Measurements from ENCODE around the gene RHBDL3. TPM values are rescaled to one million over a fixed set of nuclear protein-coding genes. Genes with fewer than 3 reads are reported as not detected.
A peak's percentile ranks its signal among the peaks of the same experiment; 100 is the strongest.
"Not testable (repeated sequence)": the region's sequence is repeated elsewhere in the genome, so short reads cannot be mapped to it uniquely, and the experiment has no call there.

The RHBDL3 gene
- polyA plus RNA-seq, 2 donors = 0.29 to 0.58 TPM

- not testable (repeated sequence) for H3K27me3 ChIP-seq (ENCODE audit: control insufficient read depth in 1 of 2, insufficient read depth in 2 of 2, low read length in 2 of 2); H3K4me3 ChIP-seq (ENCODE audit: low read depth in 1 of 2, low read length in 2 of 2); H3K36me3 ChIP-seq (ENCODE audit: control insufficient read depth in 2 of 2, insufficient read depth in 2 of 2, low read length in 1 of 2); H3K4me1 ChIP-seq (ENCODE audit: control insufficient read depth in 2 of 2, insufficient read depth in 2 of 2, low read length in 1 of 2); H3K9me3 ChIP-seq (ENCODE audit: control insufficient read depth in 2 of 2, insufficient read depth in 1 of 2, low read depth in 1 of 2, low read length in 1 of 2); H3K27ac ChIP-seq (ENCODE audit: low read depth in 2 of 2, low read length in 1 of 2)
- WGBS, 2 donors = 93 to 94% methylated on average over 5 of the region's 5 CpGs
These were observed 51.0 kb downstream of the RHBDL3 start for GRCh38 chr17:32316653-32317052.

GRCh38 chr17:32317353-32317752 lies 51.7 kb downstream of the RHBDL3 start:
- H3K4me1 ChIP-seq (ENCODE audit: control insufficient read depth in 2 of 2, insufficient read depth in 2 of 2, low read length in 1 of 2) = peaks cover 0 to 5% of the 10 kb centered on the region in 2 donors
- H3K27me3 ChIP-seq (ENCODE audit: control insufficient read depth in 1 of 2, insufficient read depth in 2 of 2, low read length in 2 of 2) = no peaks in the 10 kb centered on the region
- WGBS, 2 donors = 76 to 84% methylated on average over 4 of the region's 4 CpGs

GRCh38 chr17:32318071-32318470 lies 52.4 kb downstream of the RHBDL3 start:
- H3K27ac ChIP-seq (ENCODE audit: low read depth in 2 of 2, low read length in 1 of 2) = no peak overlapping the region
- H3K36me3 ChIP-seq (ENCODE audit: control insufficient read depth in 2 of 2, insufficient read depth in 2 of 2, low read length in 1 of 2) = no peaks in the 10 kb centered on the region
- H3K4me1 ChIP-seq (ENCODE audit: control insufficient read depth in 2 of 2, insufficient read depth in 2 of 2, low read length in 1 of 2) = peaks cover 0 to 5% of the 10 kb centered on the region in 2 donors
- H3K9me3 ChIP-seq (ENCODE audit: control insufficient read depth in 2 of 2, insufficient read depth in 1 of 2, low read depth in 1 of 2, low read length in 1 of 2) = no peaks in the 10 kb centered on the region
- no peak overlapping the region for H3K4me3 ChIP-seq (ENCODE audit: low read depth in 1 of 2, low read length in 2 of 2)
- H3K27me3 ChIP-seq (ENCODE audit: control insufficient read depth in 1 of 2, insufficient read depth in 2 of 2, low read length in 2 of 2) = no peaks in the 10 kb centered on the region
- 91 to 95% methylated on average over 8 of the region's 8 CpGs for WGBS, 2 donors

More at GRCh38 chr17:32317353-32317752, 51.7 kb downstream of the RHBDL3 start:
- Histone ChIP-seq H3K4me3 (ENCODE audit: low read depth in 1 of 2, low read length in 2 of 2) (no peak overlapping the region), H3K9me3 (ENCODE audit: control insufficient read depth in 2 of 2, insufficient read depth in 1 of 2, low read depth in 1 of 2, low read length in 1 of 2) (no peaks in the 10 kb centered on the region), H3K27ac (ENCODE audit: low read depth in 2 of 2, low read length in 1 of 2) (no peak overlapping the region), H3K36me3 (ENCODE audit: control insufficient read depth in 2 of 2, insufficient read depth in 2 of 2, low read length in 1 of 2) (no peaks in the 10 kb centered on the region)

- H3K27ac ChIP-seq (ENCODE audit: low read depth in 2 of 2, low read length in 1 of 2) = no peak overlapping the region
- H3K36me3 ChIP-seq (ENCODE audit: control insufficient read depth in 2 of 2, insufficient read depth in 2 of 2, low read length in 1 of 2) = no peaks in the 10 kb centered on the region
- WGBS, 2 donors = 18 to 23% methylated on average over 5 of the region's 5 CpGs
- H3K27me3 ChIP-seq (ENCODE audit: control insufficient read depth in 1 of 2, insufficient read depth in 2 of 2, low read length in 2 of 2) = no peaks in the 10 kb centered on the region
- peaks cover 0 to 5% of the 10 kb centered on the region in 2 donors for H3K4me1 ChIP-seq (ENCODE audit: control insufficient read depth in 2 of 2, insufficient read depth in 2 of 2, low read length in 1 of 2)
- no peak overlapping the region for H3K4me3 ChIP-seq (ENCODE audit: low read depth in 1 of 2, low read length in 2 of 2)
- no peaks in the 10 kb centered on the region for H3K9me3 ChIP-seq (ENCODE audit: control insufficient read depth in 2 of 2, insufficient read depth in 1 of 2, low read depth in 1 of 2, low read length in 1 of 2)
These were observed 53.9 kb downstream of the RHBDL3 start for GRCh38 chr17:32319548-32319905.

- H3K27me3 ChIP-seq (ENCODE audit: control insufficient read depth in 1 of 2, insufficient read depth in 2 of 2, low read length in 2 of 2); H3K4me1 ChIP-seq (ENCODE audit: control insufficient read depth in 2 of 2, insufficient read depth in 2 of 2, low read length in 1 of 2); H3K4me3 ChIP-seq (ENCODE audit: low read depth in 1 of 2, low read length in 2 of 2); H3K27ac ChIP-seq (ENCODE audit: low read depth in 2 of 2, low read length in 1 of 2); H3K9me3 ChIP-seq (ENCODE audit: control insufficient read depth in 2 of 2, insufficient read depth in 1 of 2, low read depth in 1 of 2, low read length in 1 of 2); H3K36me3 ChIP-seq (ENCODE audit: control insufficient read depth in 2 of 2, insufficient read depth in 2 of 2, low read length in 1 of 2): not testable (repeated sequence)
- WGBS, 2 donors = 87 to 90% methylated on average over 6 of the region's 6 CpGs
These were observed 54.4 kb downstream of the RHBDL3 start for GRCh38 chr17:32320080-32320479.

- Histone ChIP-seq H3K27ac (ENCODE audit: low read depth in 2 of 2, low read length in 1 of 2) (no peak overlapping the region), H3K27me3 (ENCODE audit: control insufficient read depth in 1 of 2, insufficient read depth in 2 of 2, low read length in 2 of 2) (no peaks in the 10 kb centered on the region), H3K9me3 (ENCODE audit: control insufficient read depth in 2 of 2, insufficient read depth in 1 of 2, low read depth in 1 of 2, low read length in 1 of 2) (no peaks in the 10 kb centered on the region), H3K4me1 (ENCODE audit: control insufficient read depth in 2 of 2, insufficient read depth in 2 of 2, low read length in 1 of 2) (peaks cover 0 to 5% of the 10 kb centered on the region in 2 donors), H3K36me3 (ENCODE audit: control insufficient read depth in 2 of 2, insufficient read depth in 2 of 2, low read length in 1 of 2) (no peaks in the 10 kb centered on the region), H3K4me3 (ENCODE audit: low read depth in 1 of 2, low read length in 2 of 2) (no peak overlapping the region)
- 92 to 96% methylated on average over 15 of the region's 15 CpGs for WGBS, 2 donors
These were observed 55.2 kb downstream of the RHBDL3 start for GRCh38 chr17:32320847-32321246.

- 82 to 93% methylated on average over 10 of the region's 10 CpGs for WGBS, 2 donors
- Histone ChIP-seq H3K36me3 (ENCODE audit: control insufficient read depth in 2 of 2, insufficient read depth in 2 of 2, low read length in 1 of 2) (no peaks in the 10 kb centered on the region), H3K27ac (ENCODE audit: low read depth in 2 of 2, low read length in 1 of 2) (no peak overlapping the region), H3K4me1 (ENCODE audit: control insufficient read depth in 2 of 2, insufficient read depth in 2 of 2, low read length in 1 of 2) (peaks cover 0 to 5% of the 10 kb centered on the region in 2 donors), H3K4me3 (ENCODE audit: low read depth in 1 of 2, low read length in 2 of 2) (no peak overlapping the region), H3K9me3 (ENCODE audit: control insufficient read depth in 2 of 2, insufficient read depth in 1 of 2, low read depth in 1 of 2, low read length in 1 of 2) (no peaks in the 10 kb centered on the region), H3K27me3 (ENCODE audit: control insufficient read depth in 1 of 2, insufficient read depth in 2 of 2, low read length in 2 of 2) (no peaks in the 10 kb centered on the region)
These were observed 57.4 kb downstream of the RHBDL3 start for GRCh38 chr17:32323046-32323445.

GRCh38 chr17:32323811-32324491 lies 58.3 kb downstream of the RHBDL3 start:
- H3K36me3 ChIP-seq (ENCODE audit: control insufficient read depth in 2 of 2, insufficient read depth in 2 of 2, low read length in 1 of 2) = no peaks in the 10 kb centered on the region
- H3K9me3 ChIP-seq (ENCODE audit: control insufficient read depth in 2 of 2, insufficient read depth in 1 of 2, low read depth in 1 of 2, low read length in 1 of 2) = no peaks in the 10 kb centered on the region
- H3K27me3 ChIP-seq (ENCODE audit: control insufficient read depth in 1 of 2, insufficient read depth in 2 of 2, low read length in 2 of 2) = no peaks in the 10 kb centered on the region
- peaks cover 0 to 5% of the 10 kb centered on the region in 2 donors for H3K4me1 ChIP-seq (ENCODE audit: control insufficient read depth in 2 of 2, insufficient read depth in 2 of 2, low read length in 1 of 2)
- peak overlapping the region in 1 of 2 donors; percentile 18 for H3K4me3 ChIP-seq (ENCODE audit: low read depth in 1 of 2, low read length in 2 of 2)
- WGBS, 2 donors = 24 to 36% methylated on average over 11 of the region's 11 CpGs
- no peak overlapping the region for H3K27ac ChIP-seq (ENCODE audit: low read depth in 2 of 2, low read length in 1 of 2)

GRCh38 chr17:32327911-32328310 lies 62.3 kb downstream of the RHBDL3 start:
- WGBS, 2 donors = 89 to 100% methylated on average over 1 of the region's 1 CpG
- no peaks in the 10 kb centered on the region for H3K36me3 ChIP-seq (ENCODE audit: control insufficient read depth in 2 of 2, insufficient read depth in 2 of 2, low read length in 1 of 2)
- H3K9me3 ChIP-seq (ENCODE audit: control insufficient read depth in 2 of 2, insufficient read depth in 1 of 2, low read depth in 1 of 2, low read length in 1 of 2) = no peaks in the 10 kb centered on the region
- H3K27ac ChIP-seq (ENCODE audit: low read depth in 2 of 2, low read length in 1 of 2) = no peak overlapping the region
- H3K4me1 ChIP-seq (ENCODE audit: control insufficient read depth in 2 of 2, insufficient read depth in 2 of 2, low read length in 1 of 2) = no peaks in the 10 kb centered on the region
- no peaks in the 10 kb centered on the region for H3K27me3 ChIP-seq (ENCODE audit: control insufficient read depth in 1 of 2, insufficient read depth in 2 of 2, low read length in 2 of 2)
- H3K4me3 ChIP-seq (ENCODE audit: low read depth in 1 of 2, low read length in 2 of 2) = no peak overlapping the region

- H3K4me3 ChIP-seq (ENCODE audit: low read depth in 1 of 2, low read length in 2 of 2) = no peak overlapping the region
- peaks cover 0 to 3% of the 10 kb centered on the region in 2 donors for H3K36me3 ChIP-seq (ENCODE audit: control insufficient read depth in 2 of 2, insufficient read depth in 2 of 2, low read length in 1 of 2)
- no peaks in the 10 kb centered on the region for H3K27me3 ChIP-seq (ENCODE audit: control insufficient read depth in 1 of 2, insufficient read depth in 2 of 2, low read length in 2 of 2)
- no peak overlapping the region for H3K27ac ChIP-seq (ENCODE audit: low read depth in 2 of 2, low read length in 1 of 2)
- no peaks in the 10 kb centered on the region for H3K4me1 ChIP-seq (ENCODE audit: control insufficient read depth in 2 of 2, insufficient read depth in 2 of 2, low read length in 1 of 2)
- WGBS, 2 donors = 70 to 76% methylated on average over 3 of the region's 3 CpGs
- H3K9me3 ChIP-seq (ENCODE audit: control insufficient read depth in 2 of 2, insufficient read depth in 1 of 2, low read depth in 1 of 2, low read length in 1 of 2) = no peaks in the 10 kb centered on the region
These were observed 64.5 kb downstream of the RHBDL3 start for GRCh38 chr17:32330147-32330546.

All from esophagus (tissue), 2 donors.